Left forelimb (tissue), 1 donor: ENCODE data around the gene BCAS4.

Experiments used
- DNase-seq: peaks from one replicate; pipeline ENCODE4 v3.0.0-alpha.2; 2018; ENCODE audit warnings: low spot score

BCAS4 gene

DNA sequence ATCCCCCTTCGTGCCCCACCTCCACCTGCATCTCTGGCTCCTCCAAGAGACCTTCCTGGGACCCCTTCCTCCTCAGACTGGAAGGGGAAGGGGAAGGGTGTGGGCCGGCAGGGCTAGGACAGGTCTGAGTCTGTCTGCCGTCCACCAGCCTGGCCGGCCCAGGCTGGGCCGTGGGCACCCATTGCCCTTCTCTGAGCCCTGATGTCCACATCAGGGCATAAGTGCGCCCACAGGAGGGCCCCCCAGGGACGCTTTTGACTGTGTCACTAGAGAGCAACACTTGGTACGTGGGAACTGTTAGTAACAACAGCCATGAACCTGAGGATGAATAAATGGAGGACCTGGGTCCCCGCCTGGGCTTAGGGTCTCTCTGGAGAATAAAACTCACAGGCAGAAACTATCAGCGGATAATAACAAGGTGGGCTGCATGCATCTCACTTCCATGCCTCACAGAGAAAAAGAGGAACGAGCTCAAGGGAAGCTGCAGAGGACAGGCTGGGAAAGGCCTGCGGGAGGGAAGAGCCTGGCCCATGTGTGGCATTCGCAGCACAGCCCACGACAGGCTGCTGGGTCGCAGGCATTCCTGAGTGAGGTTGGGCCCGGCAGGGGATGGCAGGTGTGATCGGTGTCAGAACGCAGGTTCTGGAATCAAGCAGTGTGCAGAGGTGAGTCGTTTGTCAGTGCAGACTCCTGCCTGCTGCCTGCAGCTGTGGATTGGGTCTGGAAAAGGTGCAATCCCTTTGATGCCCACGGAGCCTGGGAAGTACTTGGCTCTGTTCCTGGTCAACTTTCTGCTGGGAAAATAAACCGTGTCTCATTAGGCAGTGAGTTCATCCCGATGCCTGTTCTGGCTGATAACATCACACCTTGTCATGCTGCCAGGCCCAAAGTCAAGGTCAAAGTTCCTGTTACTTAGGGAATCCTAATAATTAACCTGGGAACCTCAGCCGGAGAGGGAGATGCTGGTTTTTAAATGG lies 60.9 kb downstream of the BCAS4 start:
- no peak for DNase-seq

DNA sequence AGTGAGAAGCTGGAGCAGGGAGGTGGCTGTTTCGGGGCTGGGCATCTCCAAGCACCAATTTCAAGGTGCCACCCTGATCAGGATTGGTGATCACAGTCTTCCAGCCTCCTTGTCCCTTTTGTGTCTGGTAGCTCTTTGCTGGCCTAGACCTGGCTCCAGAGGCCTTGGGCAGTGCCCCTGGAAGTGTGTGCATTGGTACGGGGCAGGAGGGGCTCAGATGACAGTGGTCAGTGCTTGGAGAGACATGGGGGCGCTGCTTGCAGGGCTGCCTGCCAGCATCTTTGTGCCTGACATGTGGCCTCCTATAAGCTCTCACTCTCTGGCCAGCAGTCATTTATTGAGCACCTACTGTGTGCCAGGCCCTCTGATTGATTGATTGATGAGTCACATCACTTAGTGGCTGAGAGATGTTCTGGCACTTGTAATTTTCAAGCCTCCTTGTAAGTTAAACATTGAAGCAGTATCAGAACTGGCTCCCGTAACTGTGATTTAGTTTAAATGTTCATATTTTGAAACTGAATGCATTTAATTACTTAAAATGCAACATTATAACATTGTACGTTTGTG lies 61.7 kb downstream of the BCAS4 start:
- no peak for DNase-seq

DNA sequence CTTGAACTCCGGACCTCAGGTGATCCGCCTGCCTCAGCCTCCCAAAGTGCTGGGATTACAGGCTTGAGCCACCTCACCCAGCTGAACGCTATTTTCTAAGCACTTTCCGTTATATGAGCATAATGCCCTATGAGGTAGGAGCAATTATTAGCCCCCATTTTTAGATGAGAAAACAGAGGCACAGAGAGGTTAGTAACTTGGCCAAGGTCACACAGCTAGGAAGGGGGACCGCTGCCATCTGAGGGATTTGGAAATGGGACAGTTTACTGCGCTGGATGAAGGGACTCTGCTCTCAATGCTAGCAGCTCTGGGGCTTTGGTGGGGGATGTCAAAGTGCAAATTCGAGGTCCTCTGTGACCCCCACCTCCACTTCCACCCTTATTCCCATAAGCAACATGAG lies 62.5 kb downstream of the BCAS4 start:
- no peak for DNase-seq

DNA sequence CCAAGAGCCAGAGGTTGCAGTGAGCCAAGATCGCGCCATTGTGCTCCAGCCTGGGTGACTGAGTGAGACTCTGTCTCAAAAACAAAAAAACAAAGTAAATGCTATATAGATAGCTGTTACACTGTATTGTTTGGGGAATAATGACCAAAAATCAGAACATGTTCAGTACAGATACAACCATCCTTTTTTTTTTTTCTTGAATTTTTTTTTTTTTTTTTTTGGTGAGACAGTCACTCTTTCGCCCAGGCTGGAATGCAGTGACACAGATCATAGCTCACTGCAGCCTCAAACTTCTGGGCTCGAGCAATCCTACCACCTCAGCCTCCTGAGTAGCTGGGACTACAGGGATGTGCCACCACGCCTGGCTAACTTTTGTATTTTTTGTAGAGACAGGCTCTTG lies 63.7 kb downstream of the BCAS4 start:
- DNase-seq = no peak

DNA sequence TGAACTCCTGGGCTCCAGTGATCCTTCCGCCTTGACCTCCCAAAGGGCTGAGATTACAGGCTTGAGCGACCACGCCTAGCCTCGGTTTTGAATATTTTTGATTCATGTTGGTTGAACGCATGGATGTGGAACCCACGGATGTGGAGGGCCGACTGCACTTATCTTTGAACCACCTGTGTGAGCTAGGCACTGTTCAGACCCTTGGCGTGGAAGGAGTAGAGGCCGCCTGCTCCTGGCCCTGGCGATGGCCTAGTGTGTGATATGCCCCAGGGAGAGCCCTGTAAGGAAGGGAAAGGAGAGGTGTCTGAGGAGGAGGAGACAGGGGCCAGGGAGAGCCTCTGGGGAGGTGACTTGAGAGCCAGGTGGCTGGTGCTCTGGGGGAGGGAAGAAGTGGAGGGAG lies 64.3 kb downstream of the BCAS4 start:
- no peak for DNase-seq

DNA sequence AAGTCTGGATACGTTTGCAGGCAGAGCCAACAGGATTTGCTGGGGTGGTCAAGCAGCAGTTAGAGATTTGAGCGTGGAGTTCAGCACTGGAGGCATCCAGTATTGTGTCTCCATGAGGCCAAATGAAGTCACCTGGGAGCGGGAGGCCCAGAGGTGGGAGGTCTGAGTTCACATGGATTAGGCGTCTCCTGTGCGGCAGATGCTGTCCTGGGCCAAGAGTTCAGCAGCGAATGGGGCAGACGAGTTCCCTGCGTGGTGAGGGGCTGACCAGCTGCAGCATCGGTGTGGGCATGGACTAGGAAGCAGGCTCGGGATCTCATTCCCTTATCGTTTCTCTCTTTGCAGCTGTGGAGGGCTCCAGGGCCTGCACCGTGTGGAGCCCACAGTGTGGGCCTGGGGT lies 66.2 kb downstream of the BCAS4 start:
- no peak for DNase-seq

DNA sequence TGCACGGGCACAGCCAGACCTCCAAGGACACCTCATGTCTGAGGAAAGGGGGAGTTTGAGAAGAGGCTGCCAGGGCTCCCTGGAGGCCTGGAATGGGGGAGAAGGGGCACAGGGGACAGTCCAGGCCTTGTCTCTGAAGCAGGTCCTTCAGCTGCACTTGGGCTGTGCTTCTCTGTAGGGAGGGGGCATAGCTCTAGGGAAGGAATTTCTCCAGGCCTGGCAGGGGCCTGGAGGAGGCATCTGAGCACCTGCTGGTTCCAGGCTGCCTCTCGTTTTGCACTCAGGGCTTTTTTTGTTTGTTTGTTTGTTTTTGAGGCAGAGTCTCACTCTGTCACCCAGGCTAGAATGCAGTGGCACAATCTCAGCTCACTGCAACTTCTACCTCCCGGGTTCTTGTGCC lies 67.7 kb downstream of the BCAS4 start:
- DNase-seq = no peak

DNA sequence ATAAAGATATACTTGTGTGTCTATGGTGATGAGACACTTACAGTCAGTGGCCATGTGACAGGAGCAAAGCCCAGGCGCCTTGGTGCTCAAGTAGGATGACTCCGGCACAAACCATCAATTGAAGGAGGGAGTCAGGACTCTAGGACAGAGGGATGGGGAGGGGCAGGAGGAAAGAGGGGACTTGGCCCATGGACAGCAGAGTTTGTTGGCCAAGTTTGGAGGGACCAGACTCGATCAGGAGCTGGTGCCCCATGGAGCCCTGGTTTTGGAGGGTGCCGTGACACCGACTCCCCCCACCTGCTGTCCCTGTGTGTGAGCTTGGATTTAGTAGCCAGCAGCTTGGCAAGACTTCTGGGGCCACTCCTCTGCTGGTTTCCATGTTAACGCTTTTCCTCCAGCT lies 70.3 kb downstream of the BCAS4 start:
- DNase-seq = no peak

DNA sequence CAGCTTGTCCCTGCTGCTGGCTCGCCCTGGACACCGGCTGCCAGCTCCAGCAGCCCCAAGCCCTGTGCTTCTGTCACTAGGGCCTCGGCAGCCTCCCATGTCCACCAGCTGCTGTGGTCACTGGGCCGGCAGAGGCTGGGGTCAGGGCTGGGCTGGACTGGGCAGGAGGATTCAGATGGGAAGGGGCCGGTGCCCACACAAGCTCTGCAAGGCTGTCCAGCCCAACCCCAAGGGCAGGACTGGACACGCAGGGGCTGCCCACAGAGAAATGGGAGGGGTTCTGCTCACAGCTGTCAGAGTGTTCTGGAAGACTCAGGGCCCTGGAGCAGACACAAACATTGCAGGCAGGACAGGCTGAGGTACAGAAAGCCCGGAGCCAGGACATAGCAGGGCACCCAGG lies 70.7 kb downstream of the BCAS4 start:
- DNase-seq = no peak

DNA sequence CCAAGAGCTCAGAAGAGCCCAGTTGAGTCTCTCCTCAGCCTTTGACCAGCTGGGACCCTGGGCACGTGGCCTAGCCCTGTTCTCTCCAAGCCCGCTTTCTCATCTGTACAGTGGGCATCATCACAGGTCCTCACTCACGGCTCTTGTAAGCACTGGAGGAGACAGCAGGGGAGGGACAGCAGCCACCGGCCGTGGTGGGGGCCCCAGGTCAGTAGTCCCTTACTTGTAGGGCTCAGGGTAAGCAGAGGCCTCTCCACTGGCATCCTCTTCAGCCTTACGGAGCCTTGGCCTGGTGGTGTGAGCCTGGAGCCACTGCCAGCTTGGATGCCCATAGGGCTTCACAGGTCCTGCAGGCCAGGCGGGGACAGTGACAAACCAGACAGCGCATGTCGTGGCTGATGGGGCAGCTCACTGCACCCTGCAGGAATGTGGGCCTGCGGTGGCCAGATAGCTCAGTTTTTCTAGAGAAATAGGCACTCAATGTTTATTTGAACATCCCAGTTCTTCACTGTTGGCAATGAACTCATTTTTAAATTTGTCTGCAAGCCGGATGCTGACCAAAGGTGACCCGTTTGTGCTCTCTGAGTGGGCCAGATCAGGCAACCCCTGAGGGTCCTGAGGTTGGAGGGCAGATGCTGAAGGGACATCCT lies 71.3 kb downstream of the BCAS4 start:
- DNase-seq = no peak

DNA sequence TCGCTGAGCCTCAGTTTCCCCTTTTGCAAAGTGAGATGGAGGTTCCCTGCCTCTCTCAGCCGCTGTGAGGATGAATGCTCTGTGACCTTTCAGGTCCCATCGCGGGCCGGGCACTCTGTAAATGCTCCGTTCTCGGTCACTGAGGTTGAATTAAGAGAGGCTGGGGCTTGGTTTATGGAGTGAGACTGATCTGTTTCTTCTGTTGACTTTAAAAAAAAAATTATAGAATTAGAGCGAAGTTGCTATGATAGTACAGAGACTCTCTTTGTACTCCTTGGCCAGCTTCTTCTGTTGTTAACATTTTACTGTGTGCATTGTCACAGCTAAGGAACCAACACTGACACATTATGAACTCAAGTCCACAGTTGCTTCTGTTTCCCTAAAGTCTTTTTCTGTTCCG lies 72.0 kb downstream of the BCAS4 start:
- DNase-seq = no peak

DNA sequence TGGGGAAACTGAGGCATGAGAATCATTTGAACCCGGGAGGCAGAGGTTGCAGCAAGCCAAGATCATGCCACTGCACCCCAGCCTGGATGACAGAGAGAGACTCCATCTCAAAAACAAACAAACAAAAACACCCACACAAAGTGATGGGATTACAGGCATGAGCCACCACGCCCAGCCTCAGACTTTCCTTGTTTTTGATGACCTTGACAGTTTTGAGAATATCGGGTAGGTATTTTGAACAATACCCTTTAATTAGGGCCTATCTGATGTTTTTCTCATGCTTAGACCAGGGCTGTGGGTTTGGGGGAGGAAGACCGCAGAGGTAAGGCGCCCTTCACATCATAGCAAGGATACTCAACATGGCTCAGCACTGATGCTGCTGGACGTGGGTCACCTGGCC lies 72.9 kb downstream of the BCAS4 start:
- no peak for DNase-seq

DNA sequence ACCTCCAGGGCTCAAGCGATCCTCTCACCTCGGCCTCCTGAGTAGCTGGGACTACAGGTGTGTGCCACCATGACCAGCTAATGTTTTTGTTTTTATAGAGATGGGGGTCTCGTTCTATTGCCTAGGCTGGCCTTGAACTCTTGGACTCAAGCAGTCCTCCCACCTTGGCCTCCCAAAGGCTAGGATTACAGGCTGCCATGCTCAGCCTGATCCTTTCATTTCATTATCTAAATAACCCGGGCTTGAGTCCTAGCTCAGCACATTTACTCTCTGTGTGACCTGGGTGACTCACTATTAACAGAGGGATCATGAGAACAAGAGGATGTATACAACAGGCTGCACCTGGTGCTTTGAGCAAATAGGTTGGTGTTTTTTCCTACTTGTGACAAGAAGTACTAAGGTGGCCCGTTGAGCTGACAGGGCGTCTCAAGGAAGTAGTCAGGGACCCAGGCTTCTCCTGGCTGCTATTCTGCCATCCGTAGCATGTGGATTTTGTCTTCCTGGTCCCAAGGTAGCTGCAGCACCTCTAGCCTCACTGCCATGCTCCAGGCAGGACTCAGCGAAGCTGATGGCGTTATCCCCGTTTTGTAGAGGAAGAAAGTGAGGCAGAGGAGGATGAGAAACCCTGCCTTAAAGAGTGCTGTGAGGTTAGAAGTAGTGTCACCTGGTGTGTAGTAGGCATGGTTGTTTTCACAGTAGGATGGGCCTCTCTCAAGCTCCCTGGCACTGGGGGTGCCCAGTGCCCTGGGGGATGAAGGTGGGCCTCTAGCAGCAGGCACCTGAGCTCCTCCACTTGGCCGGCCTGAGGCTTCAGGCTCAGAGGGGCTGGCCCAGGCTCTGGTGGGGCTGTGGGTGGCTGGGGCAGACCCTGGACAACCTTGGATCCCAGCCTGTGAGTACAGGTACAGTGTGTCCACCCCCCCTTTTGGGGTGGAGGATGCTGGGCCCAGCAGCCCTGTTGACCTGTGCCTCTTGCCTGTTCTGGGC lies 73.9 kb downstream of the BCAS4 start:
- DNase-seq = no peak

DNA sequence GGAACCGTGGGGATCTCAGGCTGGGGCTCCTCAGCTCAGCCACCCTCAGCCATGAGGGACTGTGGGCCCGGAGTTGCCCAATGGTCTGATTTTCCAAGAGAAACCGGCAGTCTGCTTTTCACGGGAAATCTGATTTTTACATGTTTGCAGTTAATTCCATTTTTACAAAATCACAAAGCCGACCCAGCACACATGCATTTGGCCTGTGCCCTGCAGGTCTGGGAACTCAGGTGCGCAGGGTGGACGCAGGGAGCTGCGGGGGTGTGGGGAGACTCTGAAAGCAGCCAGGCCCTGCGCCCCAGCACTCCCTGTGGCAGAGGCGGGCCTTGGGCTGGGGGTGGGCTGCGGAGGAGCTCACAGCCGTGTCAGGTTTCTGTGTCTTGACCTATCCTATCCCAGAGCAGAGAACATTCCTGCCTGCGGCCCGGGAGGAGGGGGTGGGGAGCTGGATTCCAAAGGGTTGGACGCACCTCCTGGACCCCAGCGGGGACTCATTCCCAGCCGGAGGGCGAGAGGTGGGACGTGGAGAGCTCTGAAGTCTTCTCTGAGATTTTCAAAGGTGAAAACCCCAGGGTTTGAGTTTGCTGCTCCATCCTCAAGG lies 75.8 kb downstream of the BCAS4 start:
- no peak for DNase-seq

DNA sequence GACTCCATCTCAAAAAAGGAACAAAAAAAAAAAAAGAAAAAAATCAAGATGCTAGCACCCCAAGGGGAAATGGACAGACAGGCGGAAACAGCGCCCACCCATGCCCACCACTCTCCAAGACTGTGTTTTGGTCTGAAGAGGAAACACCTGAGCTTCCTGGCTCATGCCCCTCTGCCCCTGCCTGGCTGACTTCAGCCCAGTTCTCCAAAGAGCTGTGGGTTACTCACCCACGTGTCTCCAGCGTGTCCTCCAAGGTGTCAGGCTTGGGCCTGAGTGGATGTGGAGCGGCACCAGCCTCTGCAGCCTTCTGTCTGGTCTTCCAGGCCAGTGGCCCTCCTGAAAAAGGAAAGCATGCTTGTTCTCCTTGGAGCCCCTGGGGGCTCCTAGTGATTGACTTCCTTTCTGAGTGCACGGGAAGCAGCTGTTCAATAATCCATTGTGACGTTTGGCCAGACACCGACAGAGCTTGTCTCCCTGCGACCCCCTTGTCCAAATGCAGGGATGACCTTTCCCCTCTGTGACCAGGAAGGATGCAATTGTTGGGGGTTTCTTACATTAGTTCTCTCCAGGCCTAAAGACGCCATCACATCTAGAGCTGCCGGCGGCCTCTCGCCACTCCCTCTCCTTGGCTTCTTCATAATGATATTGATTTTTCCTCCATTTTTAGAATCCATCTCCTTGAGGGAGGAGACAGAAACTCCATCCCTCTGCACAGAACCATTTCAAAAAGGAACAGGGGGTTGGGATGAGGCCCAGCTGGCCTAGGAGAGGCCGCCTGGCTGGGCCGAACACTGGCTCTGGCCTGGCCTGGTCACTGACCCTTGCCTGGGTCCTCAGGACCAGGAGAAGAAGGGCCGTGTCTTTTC lies 77.9 kb downstream of the BCAS4 start:
- DNase-seq = no peak

DNA sequence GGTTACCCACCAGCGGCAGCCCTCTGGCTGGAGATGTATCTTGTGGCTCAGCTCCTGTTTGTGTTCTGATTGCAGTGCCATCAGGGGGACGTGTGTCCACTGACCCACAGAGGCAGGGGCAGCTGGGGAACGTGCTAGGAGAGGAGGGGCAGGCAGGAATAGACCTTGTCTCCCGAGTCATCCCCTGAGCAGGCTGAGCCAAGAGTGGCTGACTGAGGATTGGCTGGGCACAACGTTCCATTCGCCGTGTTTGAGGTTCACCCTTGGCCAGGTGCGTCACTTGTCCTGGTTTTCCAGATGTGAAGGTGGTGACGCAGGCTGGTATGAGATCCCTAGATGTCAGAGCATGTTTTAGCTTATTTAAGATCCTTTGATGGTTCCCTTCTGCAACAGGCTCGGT lies 78.7 kb downstream of the BCAS4 start:
- no peak for DNase-seq

DNA sequence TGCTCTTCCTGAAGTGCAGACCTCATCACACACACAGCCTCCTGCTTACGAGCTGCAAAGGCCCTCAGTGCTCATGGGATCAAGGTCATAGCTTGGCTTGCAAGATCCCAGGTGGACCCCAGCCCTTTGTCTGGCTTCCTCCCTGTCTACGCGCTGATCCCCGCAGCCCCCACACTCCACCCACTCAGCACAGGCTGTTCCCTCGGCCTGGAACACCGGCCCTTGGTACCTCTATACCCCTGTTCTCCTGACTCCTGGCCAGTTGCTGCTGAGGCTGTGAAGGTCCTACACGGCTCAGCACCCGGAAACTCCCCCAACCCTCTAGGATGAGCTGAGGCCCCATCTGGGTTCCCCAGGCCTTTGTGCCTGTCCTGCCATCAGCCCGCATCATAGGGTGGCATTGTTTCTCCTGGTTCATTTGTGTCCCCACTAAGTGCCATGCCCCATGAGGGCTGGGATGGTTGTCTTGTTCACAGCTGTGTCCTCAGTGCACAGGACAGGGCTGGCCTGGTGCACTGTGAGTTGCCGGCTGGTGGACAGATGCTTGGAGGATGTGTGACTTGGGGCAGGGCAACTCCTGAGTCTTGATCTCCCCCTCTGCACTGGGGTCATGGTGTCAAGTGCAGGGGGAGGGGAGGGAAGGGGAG lies 79.4 kb downstream of the BCAS4 start:
- no peak for DNase-seq

DNA sequence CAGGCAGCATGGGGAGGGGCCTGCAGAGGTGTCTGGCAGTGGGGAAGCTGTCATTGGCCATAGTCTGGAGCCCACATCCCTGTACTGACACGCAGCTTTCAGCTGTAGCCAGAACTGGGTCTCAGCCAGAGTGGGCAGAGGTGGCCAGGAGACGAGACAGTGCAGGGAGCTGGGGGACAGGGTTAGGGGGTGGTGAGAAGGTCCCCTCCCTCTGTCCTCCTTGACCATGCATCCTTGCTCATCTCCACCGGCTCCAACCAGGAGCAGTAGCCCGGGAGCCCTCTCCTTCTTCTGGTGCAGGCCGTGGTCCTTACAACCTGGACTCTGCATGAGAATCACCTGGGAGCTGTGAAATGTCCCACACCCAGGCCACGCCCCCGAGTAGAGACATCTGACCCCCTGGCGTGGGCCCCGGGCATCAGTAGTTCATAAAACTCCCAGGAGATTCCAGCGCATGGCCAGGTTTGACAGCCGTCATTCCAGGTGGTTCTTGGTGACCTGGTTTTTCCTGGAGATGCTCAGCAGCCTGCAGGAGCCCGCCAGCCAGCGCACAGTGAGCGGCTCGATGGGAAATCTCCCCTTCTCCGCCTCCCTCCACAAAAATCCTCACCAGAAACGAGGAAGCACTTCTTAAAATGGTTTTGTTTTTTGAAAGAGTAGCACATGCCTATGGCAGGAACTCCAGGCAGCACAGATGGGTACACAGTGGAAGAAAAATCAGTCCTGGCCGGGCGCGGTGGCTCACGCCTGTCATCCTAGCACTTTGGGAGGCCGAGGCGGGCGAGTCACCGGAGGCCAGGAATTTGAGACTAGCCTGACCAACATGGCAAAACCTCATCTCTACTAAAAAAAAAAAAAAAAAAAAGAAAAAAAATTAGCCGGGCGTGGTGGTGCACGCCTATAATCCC lies 80.2 kb downstream of the BCAS4 start:
- no peak for DNase-seq
